Neutrophil (primary cell): ENCODE measurements around the gene RHOG.
A peak's percentile ranks its signal among the peaks of the same experiment; 100 is the strongest.

Source experiments
- H3K27ac ChIP-seq: fragments of 200-600 bp; sonication (generic); 2 replicates; pipeline ENCODE4 v1.5.1; 2016; ENCODE audit warnings: mild to moderate bottlenecking, moderate library complexity
- H3K27me3 ChIP-seq: fragments of 200-600 bp; sonication (generic); 2 replicates; pipeline ENCODE4 v1.6.0; 2016; ENCODE audit warnings: mild to moderate bottlenecking
- H3K36me3 ChIP-seq: fragments of 200-600 bp; sonication (generic); 2 replicates; pipeline ENCODE4 v1.5.1; 2017
- H3K4me1 ChIP-seq, 2 experiments: fragments of 200-600 bp in 1 of 2; sonication (generic) in 1 of 2; 1 replicate in 1 of 2; 2 replicates in 1 of 2; pipeline versions ENCODE4 v1.5.1 to v1.6.1; 2013 to 2016; ENCODE audit warnings: low read depth in 1 of 2, low read length in 1 of 2, mild to moderate bottlenecking in 1 of 2, moderate library complexity in 1 of 2; ENCODE audit not compliant: control insufficient read depth in 1 of 2, insufficient read depth in 1 of 2
- H3K4me3 ChIP-seq, 2 experiments: fragments of 200-600 bp in 1 of 2; sonication (generic) in 1 of 2; 1 replicate in 1 of 2; 2 replicates in 1 of 2; pipeline ENCODE4 v1.5.1; 2013 to 2016; ENCODE audit warnings: low read depth in 1 of 2, low read length in 1 of 2, mild to moderate bottlenecking in 1 of 2, moderate library complexity in 1 of 2
- H3K9me3 ChIP-seq: fragments of 200-600 bp; sonication (generic); 2 replicates; pipeline ENCODE4 v1.5.1; 2016
- TF ChIP-seq, protein P1 (sequence below): fragments of 200-600 bp; sonication (generic); IDR thresholded peaks from 2 replicates; pipeline ENCODE4 v1.5.1; 2016; ENCODE audit warnings: antibody characterized with exemption

RHOG gene

GRCh38 chr11:3803726-3804495, 36.8 kb downstream of the RHOG start:
- TF ChIP-seq, protein P1, sequence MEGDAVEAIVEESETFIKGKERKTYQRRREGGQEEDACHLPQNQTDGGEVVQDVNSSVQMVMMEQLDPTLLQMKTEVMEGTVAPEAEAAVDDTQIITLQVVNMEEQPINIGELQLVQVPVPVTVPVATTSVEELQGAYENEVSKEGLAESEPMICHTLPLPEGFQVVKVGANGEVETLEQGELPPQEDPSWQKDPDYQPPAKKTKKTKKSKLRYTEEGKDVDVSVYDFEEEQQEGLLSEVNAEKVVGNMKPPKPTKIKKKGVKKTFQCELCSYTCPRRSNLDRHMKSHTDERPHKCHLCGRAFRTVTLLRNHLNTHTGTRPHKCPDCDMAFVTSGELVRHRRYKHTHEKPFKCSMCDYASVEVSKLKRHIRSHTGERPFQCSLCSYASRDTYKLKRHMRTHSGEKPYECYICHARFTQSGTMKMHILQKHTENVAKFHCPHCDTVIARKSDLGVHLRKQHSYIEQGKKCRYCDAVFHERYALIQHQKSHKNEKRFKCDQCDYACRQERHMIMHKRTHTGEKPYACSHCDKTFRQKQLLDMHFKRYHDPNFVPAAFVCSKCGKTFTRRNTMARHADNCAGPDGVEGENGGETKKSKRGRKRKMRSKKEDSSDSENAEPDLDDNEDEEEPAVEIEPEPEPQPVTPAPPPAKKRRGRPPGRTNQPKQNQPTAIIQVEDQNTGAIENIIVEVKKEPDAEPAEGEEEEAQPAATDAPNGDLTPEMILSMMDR, result no peak
- no peaks in the 10 kb centered on the region for H3K27me3 ChIP-seq
- H3K4me1 ChIP-seq, result peaks cover 10 to 12% of the 10 kb centered on the region in 2 experiments
- H3K36me3 ChIP-seq, result no peaks in the 10 kb centered on the region
- H3K9me3 ChIP-seq, result no peaks in the 10 kb centered on the region
- no peak overlapping the region for H3K4me3 ChIP-seq
- no peak overlapping the region for H3K27ac ChIP-seq

DNA sequence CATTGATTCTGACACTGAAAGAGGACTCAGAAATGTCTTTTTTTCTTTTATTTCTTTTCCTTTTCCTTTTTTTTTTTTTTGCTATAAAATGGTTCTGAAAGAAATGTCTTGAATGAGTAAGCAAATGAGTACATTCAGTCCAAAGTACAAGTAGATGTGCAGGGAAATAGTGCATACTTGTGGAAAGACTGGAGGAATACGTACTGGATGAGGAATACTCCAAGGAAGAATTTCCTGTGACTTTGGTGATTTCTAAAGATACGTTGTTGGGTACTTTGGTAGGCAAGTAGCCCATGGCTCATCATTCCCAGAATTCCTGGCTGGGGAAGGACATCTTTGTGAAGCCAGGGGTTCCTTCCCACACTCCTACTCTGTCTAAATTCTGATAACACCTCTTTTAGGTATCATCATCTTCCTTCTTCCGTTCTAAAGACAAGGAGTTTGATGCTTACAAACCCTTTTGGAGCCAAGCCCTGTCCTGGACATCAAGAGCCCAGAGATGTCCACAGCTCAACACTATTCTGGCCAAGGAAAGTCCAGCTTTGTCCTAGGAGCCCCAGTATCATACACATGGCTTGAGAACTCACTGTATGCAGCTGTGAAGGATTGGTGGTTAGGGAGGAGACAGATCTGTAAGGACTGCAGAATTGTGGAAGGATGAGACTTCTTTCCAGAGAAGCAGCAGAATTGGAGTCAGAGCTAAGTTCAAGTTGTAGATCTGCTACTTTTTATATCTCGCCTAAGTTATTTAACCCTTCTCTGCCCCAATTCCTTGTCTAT, 38.6 kb downstream of the RHOG start:
- no peak overlapping the region for H3K27ac ChIP-seq
- H3K4me1 ChIP-seq, result peaks cover 6 to 8% of the 10 kb centered on the region in 2 experiments
- no peaks in the 10 kb centered on the region for H3K36me3 ChIP-seq
- no peak overlapping the region for H3K4me3 ChIP-seq
- H3K9me3 ChIP-seq, result no peaks in the 10 kb centered on the region
- TF ChIP-seq, protein P1, result no peak
- H3K27me3 ChIP-seq, result no peaks in the 10 kb centered on the region

GRCh38 chr11:3799873-3800272, 40.9 kb downstream of the RHOG start:
- TF ChIP-seq, protein P1, result no peak
- H3K4me1 ChIP-seq, result peaks cover 26 to 28% of the 10 kb centered on the region in 2 experiments

GRCh38 chr11:3799143-3799542, 41.6 kb downstream of the RHOG start:
- TF ChIP-seq, protein P1, result no peak
- Histone ChIP-seq H3K9me3 (no peaks in the 10 kb centered on the region), H3K4me1 (peaks cover 26 to 31% of the 10 kb centered on the region in 2 experiments), H3K36me3 (peaks cover 9% of the 10 kb centered on the region), H3K27ac (peak overlapping the region; percentile 97), H3K27me3 (no peaks in the 10 kb centered on the region), H3K4me3 (no peak overlapping the region)

More at GRCh38 chr11:3799873-3800272, 40.9 kb downstream of the RHOG start:
- no peak overlapping the region for H3K27ac ChIP-seq
- H3K27me3 ChIP-seq, result no peaks in the 10 kb centered on the region
- no peaks in the 10 kb centered on the region for H3K9me3 ChIP-seq
- no peak overlapping the region for H3K4me3 ChIP-seq
- peaks cover 4% of the 10 kb centered on the region for H3K36me3 ChIP-seq

GRCh38 chr11:3797329-3798090, 43.2 kb downstream of the RHOG start, which contains the start of gene NUP98:
NUP98 (minus strand) TSS chr11:3797554; CDS start chr11:3782117, 15,437 bp downstream.
- peaks cover 26 to 31% of the 10 kb centered on the region in 2 experiments for H3K4me1 ChIP-seq
- no peaks in the 10 kb centered on the region for H3K27me3 ChIP-seq
- TF ChIP-seq, protein P1, result peak; percentile 63
- peak within 1 kb of the TSS; percentile 83 for H3K4me3 ChIP-seq
- peaks cover 25% of the 10 kb centered on the region for H3K36me3 ChIP-seq
- H3K9me3 ChIP-seq, result no peaks in the 10 kb centered on the region
- peak within 1 kb of the TSS; percentile 97 for H3K27ac ChIP-seq
